Gastroesophageal sphincter (tissue), 3 donors: ENCODE data around the gene HIP1.
"Not testable (repeated sequence)": the region's sequence is repeated elsewhere in the genome, so short reads cannot be mapped to it uniquely, and the experiment has no call there.

ENCODE experiments used
- POLR2A ChIP-seq, 2 donors: fragments of 450-650 bp; IDR thresholded peaks; one replicate each; pipeline ENCODE4 v1.6.1; 2017; ENCODE audit warnings: antibody characterized with exemption in 2 of 2, mild to moderate bottlenecking in 2 of 2, moderate library complexity in 1 of 2
- POLR2AphosphoS5 ChIP-seq: sonication (generic); formaldehyde crosslinking; IDR thresholded peaks from one replicate; pipeline ENCODE4 v1.6.1; 2017; ENCODE audit warnings: antibody characterized with exemption
- TF ChIP-seq, protein P1 (sequence below), 4 experiments: fragments of 200-600 bp in 2 of 4; fragments of 450-650 bp in 2 of 4; sonication (generic) in 1 of 4; IDR thresholded peaks; one replicate each; pipeline ENCODE4 v1.5.1; 2017 to 2019; ENCODE audit warnings: antibody characterized with exemption in 4 of 4, mild to moderate bottlenecking in 2 of 4, moderate library complexity in 2 of 4

DNA sequence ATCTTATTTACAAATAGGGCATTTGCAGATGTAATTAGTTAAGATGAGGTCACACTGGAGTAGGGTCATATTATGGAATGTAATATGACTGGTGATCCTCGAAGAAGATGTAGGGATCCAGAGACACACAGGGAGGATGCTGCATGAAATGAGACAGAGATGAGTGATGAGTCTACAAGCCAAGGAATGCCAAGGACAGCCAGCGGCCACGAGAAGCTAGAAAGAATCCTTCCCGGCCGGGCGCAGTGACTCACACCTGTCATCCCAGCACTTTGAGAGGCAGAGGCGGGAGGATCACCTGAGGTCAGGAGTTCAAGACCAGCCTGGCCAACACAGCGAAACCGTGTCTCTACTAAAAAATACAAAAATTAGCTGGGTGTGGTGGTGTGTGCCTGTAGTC lies 135.9 kb downstream of the HIP1 start:
- TF ChIP-seq POLR2A (IDR thresholded peaks at IDR 0.05); POLR2AphosphoS5: not testable (repeated sequence)
- TF ChIP-seq, protein P1, sequence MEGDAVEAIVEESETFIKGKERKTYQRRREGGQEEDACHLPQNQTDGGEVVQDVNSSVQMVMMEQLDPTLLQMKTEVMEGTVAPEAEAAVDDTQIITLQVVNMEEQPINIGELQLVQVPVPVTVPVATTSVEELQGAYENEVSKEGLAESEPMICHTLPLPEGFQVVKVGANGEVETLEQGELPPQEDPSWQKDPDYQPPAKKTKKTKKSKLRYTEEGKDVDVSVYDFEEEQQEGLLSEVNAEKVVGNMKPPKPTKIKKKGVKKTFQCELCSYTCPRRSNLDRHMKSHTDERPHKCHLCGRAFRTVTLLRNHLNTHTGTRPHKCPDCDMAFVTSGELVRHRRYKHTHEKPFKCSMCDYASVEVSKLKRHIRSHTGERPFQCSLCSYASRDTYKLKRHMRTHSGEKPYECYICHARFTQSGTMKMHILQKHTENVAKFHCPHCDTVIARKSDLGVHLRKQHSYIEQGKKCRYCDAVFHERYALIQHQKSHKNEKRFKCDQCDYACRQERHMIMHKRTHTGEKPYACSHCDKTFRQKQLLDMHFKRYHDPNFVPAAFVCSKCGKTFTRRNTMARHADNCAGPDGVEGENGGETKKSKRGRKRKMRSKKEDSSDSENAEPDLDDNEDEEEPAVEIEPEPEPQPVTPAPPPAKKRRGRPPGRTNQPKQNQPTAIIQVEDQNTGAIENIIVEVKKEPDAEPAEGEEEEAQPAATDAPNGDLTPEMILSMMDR (IDR thresholded peaks at IDR 0.05): not testable (repeated sequence)
